Measurements from ENCODE around the gene KIAA0513.

Gene KIAA0513

DNA sequence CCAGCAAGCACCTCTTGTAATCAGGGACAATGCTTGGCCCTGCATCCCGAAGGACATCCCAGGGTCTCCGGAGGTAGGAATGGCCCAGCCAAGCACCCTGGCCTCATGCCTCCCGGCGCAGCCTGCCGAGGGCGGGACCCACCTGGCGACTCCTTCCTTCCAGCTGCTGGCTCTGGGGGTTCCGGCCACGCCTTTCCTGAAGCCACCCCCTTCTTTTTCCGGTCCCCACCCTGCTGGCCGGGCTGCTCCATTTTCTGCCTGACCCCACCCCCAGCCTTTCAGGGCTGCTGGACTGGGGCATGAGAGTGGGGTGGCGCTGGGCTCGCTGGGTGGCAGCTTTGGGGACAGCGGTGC lies 107.2 kb downstream of the KIAA0513 start:
- H3K27ac ChIP-seq, result no peak overlapping the region
- TF ChIP-seq CTCF (conservative IDR thresholded peaks at IDR 0.05) (no peak), ZFX (IDR thresholded peaks at IDR 0.05) (no peak)

- H3K27ac ChIP-seq, result no peak overlapping the region
- TF ChIP-seq CTCF (conservative IDR thresholded peaks at IDR 0.05) (no peak), ZFX (IDR thresholded peaks at IDR 0.05) (no peak)
These were observed 108.7 kb downstream of the KIAA0513 start for GRCh38 chr16:85136213-85136701.

- TF ChIP-seq ZFX (IDR thresholded peaks at IDR 0.05), result no peak
- no peak for TF ChIP-seq CTCF (conservative IDR thresholded peaks at IDR 0.05)
- no peak overlapping the region for H3K27ac ChIP-seq
These were observed 109.2 kb downstream of the KIAA0513 start for GRCh38 chr16:85136702-85137322.

- TF ChIP-seq CTCF (conservative IDR thresholded peaks at IDR 0.05), result no peak
- TF ChIP-seq ZFX (IDR thresholded peaks at IDR 0.05), result no peak
- no peak overlapping the region for H3K27ac ChIP-seq
These were observed 109.9 kb downstream of the KIAA0513 start for GRCh38 chr16:85137323-85138072.

GRCh38 chr16:85138073-85138824 lies 110.7 kb downstream of the KIAA0513 start:
- TF ChIP-seq ZFX (IDR thresholded peaks at IDR 0.05), result no peak
- no peak for TF ChIP-seq CTCF (conservative IDR thresholded peaks at IDR 0.05)
- no peak overlapping the region for H3K27ac ChIP-seq

DNA sequence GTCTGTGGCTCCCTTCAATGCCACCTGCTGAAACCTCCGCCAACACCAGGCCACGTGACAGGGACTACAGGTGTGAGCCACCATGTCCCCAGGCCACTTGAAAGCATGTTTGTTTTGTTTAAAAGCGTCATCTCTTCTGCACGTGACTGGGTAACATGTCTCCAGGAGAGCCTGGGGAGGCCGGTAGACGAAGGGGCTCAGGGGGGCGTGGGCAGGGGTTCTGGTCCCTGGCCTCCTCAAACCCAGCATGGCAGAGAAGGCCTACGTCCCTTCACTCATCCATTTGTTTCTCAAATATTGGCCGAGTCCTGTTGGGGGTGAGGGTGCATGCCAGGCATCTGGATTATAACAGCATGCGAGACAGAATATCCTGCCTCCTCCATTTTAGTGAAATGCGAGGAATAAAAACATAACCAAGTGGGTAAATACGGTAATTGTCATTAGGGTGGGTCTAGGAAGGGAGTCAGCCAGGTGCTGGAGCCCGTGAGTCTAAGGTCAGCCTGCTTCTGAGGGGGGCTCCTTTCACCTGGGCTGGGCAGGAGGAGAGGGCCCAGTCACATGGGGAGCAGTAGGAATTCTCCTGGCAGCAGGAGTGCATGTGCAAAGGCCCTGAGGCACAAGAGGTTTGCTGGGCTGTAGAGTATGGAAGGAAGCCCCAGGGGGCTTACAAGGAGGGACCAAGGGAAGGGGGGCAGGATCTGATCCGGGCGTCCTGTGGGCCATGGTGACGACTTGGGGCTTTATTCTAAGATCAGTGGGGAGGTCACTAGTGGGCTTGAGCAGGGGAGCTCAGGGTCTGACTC lies 111.4 kb downstream of the KIAA0513 start:
- TF ChIP-seq ZFX (IDR thresholded peaks at IDR 0.05), result no peak
- H3K27ac ChIP-seq, result no peak overlapping the region

DNA sequence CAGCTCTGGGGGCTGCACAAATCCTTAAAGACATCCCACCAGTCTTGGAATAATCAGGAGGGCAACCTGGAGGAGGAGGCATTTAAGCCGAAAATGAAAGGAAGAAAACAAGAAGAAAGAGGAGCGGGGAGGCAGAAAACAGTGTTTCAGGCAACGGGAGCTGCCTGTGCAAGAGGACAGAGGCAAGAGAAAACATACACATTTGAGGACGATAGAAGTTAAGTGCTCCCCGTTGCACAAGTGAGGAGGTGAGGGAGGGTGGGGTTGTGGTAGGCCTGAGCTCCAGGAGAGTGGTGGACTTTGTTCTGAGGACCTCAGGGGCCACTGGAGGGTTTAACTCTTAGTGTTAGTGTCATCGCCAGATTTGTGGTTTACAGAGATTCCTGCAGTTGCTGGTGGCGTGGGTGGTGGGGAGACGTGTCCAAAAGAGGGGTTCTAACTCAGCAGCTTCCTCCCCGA lies 112.3 kb downstream of the KIAA0513 start:
- H3K27ac ChIP-seq, result no peak overlapping the region
- TF ChIP-seq ZFX (IDR thresholded peaks at IDR 0.05) (no peak), CTCF (conservative IDR thresholded peaks at IDR 0.05) (no peak)
